K562 (cell line): Measurements from ENCODE around the gene DPH2. TPM values are rescaled to one million over a fixed set of nuclear protein-coding genes. Genes with fewer than 3 reads are reported as not detected.
A peak's percentile ranks its signal among the peaks of the same experiment; 100 is the strongest.

Source experiments
- BRD4 ChIP-seq: fragments of 200-600 bp; sonication (generic); IDR thresholded peaks from 2 replicates; pipeline ENCODE4 v1.6.1; 2017; ENCODE audit warnings: inconsistent platforms
- CBX2 ChIP-seq: fragments of 200-600 bp; sonication (generic); IDR thresholded peaks from one replicate; pipeline ENCODE4 v1.6.1; 2012; ENCODE audit warnings: mild to moderate bottlenecking, low read length, inconsistent platforms; ENCODE audit not compliant: insufficient read depth, poor library complexity, severe bottlenecking
- EHMT2 ChIP-seq: fragments of 450-650 bp; IDR thresholded peaks from 2 replicates; pipeline ENCODE4 v1.6.1; 2018; ENCODE audit warnings: antibody characterized with exemption
- ETV5 ChIP-seq: sonication (generic); formaldehyde crosslinking; IDR thresholded peaks from 2 replicates; pipeline ENCODE4 v1.4.0; 2020; ENCODE audit warnings: low read depth, mild to moderate bottlenecking, missing genetic modification reagents
- GABPA ChIP-seq: fragments of 200-800 bp; sonication (Bioruptor generic); conservative IDR thresholded peaks from 2 replicates; pipeline ENCODE4 v1.6.1; 2016; ENCODE audit warnings: low read depth, missing genetic modification characterization, missing compliant biosample characterization
- GATAD2A ChIP-seq: fragments of 450-650 bp; IDR thresholded peaks from 2 replicates; pipeline ENCODE4 v1.6.1; 2017
- GTF2A2 ChIP-seq: IDR thresholded peaks from 2 replicates; pipeline ENCODE4 v1.6.1; 2016; ENCODE audit warnings: mild to moderate bottlenecking, missing genetic modification characterization, missing compliant biosample characterization
- HMG20B ChIP-seq: fragments of 250-450 bp; sonication (Bioruptor Pico); IDR thresholded peaks from 2 replicates; pipeline ENCODE4 v1.5.0; 2021; ENCODE audit warnings: mild to moderate bottlenecking
- LEF1 ChIP-seq: fragments of 450-650 bp; IDR thresholded peaks from 2 replicates; pipeline ENCODE4 v1.6.1; 2016; ENCODE audit warnings: mild to moderate bottlenecking
- MCM2 ChIP-seq: fragments of 450-650 bp; IDR thresholded peaks from 2 replicates; pipeline ENCODE4 v1.6.1; 2017; ENCODE audit warnings: low read depth, mild to moderate bottlenecking
- MTA3 ChIP-seq: fragments of 450-650 bp; formaldehyde crosslinking; IDR thresholded peaks from 2 replicates; pipeline ENCODE4 v1.6.1; 2017; ENCODE audit warnings: mild to moderate bottlenecking, borderline replicate concordance
- NONO ChIP-seq, 2 experiments: fragments of 200-400 bp in 1 of 2; fragments of 450-650 bp in 1 of 2; formaldehyde crosslinking in 1 of 2; IDR thresholded peaks; 2 replicates each; pipeline ENCODE4 v1.6.1; 2017; ENCODE audit warnings: low read depth in 2 of 2, mild to moderate bottlenecking in 2 of 2, moderate library complexity in 2 of 2, low read length in 1 of 2
- SMARCA5 ChIP-seq: fragments of 450-650 bp; IDR thresholded peaks from 2 replicates; pipeline ENCODE4 v1.6.1; 2016
- SRSF9 ChIP-seq: fragments of 200-400 bp; formaldehyde crosslinking; IDR thresholded peaks from 2 replicates; pipeline ENCODE4 v1.6.1; 2017; ENCODE audit warnings: low read depth, low read length, borderline replicate concordance
- YY1 ChIP-seq, 3 experiments: IDR thresholded peaks; 2 replicates each; pipeline ENCODE4 v1.6.1; 2011; ENCODE audit warnings: low read length in 2 of 3, mild to moderate bottlenecking in 2 of 3, moderate library complexity in 2 of 3, borderline replicate concordance in 1 of 3, control low read depth in 1 of 3, low read depth in 1 of 3; ENCODE audit not compliant: insufficient read depth in 3 of 3, insufficient replicate concordance in 2 of 3, control insufficient read depth in 1 of 3, insufficient read length in 1 of 3; ENCODE audit errors: extremely low read depth in 1 of 3
- ZBTB7A ChIP-seq: IDR thresholded peaks from 2 replicates; pipeline ENCODE4 v1.6.1; 2011; ENCODE audit warnings: low read depth, mild to moderate bottlenecking, low read length, moderate library complexity, borderline replicate concordance; ENCODE audit not compliant: control insufficient read depth
- ZC3H11A ChIP-seq: IDR thresholded peaks from 2 replicates; pipeline ENCODE4 v1.6.1; 2012; ENCODE audit warnings: low read depth, low read length, improper control_type of control experiment
- ZNF165 ChIP-seq: fragments of 250-450 bp; sonication (Bioruptor Pico); IDR thresholded peaks from 2 replicates; pipeline ENCODE4 v1.4.0; 2020; ENCODE audit warnings: borderline replicate concordance
- ZNF384 ChIP-seq: IDR thresholded peaks from 2 replicates; pipeline ENCODE4 v1.6.1; 2012; ENCODE audit warnings: low read depth, low read length, improper control_type of control experiment
- ZNF41 ChIP-seq: fragments of 250-450 bp; sonication (Bioruptor Pico); conservative IDR thresholded peaks from 2 replicates; pipeline ENCODE4 v1.4.0; 2020; ENCODE audit warnings: mild to moderate bottlenecking
- ZNF75A ChIP-seq: fragments of 450-650 bp; formaldehyde crosslinking; IDR thresholded peaks from 2 replicates; pipeline ENCODE4 v1.4.0; 2020; ENCODE audit warnings: mild to moderate bottlenecking
- ZSCAN29 ChIP-seq: fragments of 450-650 bp; IDR thresholded peaks from 2 replicates; pipeline ENCODE4 v1.6.1; 2017
- polyA plus RNA-seq, 8 experiments: library from polyadenylated mRNA; depleted of rRNA in 4 of 8; stranded (reverse) in 5 of 8; unstranded in 3 of 8; fragments of >200 nt; fragmentation: Nextera tagmentation in 2 of 8; fragmentation: Illumina TruSeq in 1 of 8; extraction: Ambion mirVana in 2 of 8; extraction: Trizol in 1 of 8; gene quantifications; 2 replicates each; pipeline versions ENCODE4 v1.2.1 to v1.2.3, GENCODE V29; 2011 to 2014; ENCODE audit warnings: inconsistent platforms in 1 of 8, missing spikeins in 1 of 8
- total RNA-seq, 7 experiments: library from RNA; depleted of rRNA in 6 of 7; stranded (reverse); fragments of >200 nt in 6 of 7; fragmentation: Illumina TruSeq in 2 of 7; extraction: Trizol in 2 of 7; gene quantifications; 2 replicates each; pipeline versions ENCODE4 v1.2.1 to v1.2.3, GENCODE V29; 2011 to 2021; ENCODE audit warnings: low replicate concordance in 1 of 7
- TF ChIP-seq, protein P1 (sequence below), 2 experiments: IDR thresholded peaks in 1 of 2; conservative IDR thresholded peaks in 1 of 2; 2 replicates each; pipeline ENCODE4 v1.6.1; 2016; ENCODE audit warnings: low read depth in 2 of 2, mild to moderate bottlenecking in 1 of 2, missing compliant biosample characterization in 1 of 2, missing genetic modification characterization in 1 of 2, moderate library complexity in 1 of 2
- TF ChIP-seq, protein P2 (sequence below): fragments of 250-450 bp; sonication (Bioruptor Pico); IDR thresholded peaks from 2 replicates; pipeline ENCODE4 v1.8.0; 2022; ENCODE audit warnings: moderate library complexity, mild to moderate bottlenecking, inconsistent platforms
- TF ChIP-seq, protein P3 (sequence below): sonication (generic); IDR thresholded peaks from 2 replicates; pipeline ENCODE4 v1.6.1; 2016

The DPH2 gene
- total and polyA plus RNA-seq, 9 of the 15 experiments (the other 6 are each of a cell fraction or from before 2014, with no cell fraction given): 17.9 to 94.1 (median 68.1) TPM

DNA sequence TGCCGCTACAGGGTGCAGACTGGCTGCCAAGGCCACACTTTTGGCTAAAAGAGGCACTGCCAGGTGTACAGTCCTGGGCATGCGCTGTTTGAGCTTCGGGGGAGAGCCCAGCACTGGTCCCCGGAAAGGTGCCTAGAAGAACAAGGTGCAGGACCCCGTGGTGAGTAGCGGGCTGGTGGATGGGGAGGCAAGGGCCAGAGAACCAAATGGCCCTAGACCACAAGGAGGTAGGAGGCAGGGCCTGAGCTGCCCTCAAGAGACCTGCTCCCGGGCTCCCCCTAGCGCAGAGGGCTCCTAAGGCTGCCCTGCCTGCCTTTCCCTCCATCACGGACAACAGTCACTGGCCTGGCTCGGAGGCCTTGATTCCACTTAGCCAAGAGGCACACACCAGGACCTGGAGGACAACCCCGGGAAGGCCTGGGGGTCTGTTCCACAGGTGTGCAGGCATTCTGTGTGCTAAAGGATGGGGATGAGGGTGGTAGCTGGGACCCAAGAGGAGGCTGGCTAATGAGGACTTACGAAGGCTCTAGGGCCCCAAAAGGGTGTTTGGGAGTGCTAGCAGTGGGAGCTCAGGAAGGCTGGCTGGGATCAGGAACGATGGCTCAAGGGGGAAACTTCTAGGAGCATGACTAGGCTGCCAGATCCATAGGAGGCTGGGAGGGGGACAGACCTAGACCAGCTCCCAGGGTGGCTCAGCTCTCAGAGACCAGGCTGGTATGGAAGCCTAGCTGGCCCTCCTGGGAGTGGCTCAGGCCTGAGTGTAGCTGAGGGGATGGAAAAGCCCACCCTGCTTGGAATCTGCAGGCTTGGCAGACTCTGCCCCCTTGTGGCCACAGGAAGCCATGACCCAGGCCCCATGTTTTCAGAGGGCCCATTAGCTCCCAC lies 35.5 kb upstream of the DPH2 start (continued):
- no peak for TF ChIP-seq LEF1
- peak; percentile 70 for TF ChIP-seq ETV5
- 0 out of 4 replicates have a peak, but pooled peaks of 1 of the 2 experiments have one; percentile 52 for TF ChIP-seq NONO (IDR thresholded peaks at IDR 0.05; ENCODE audit: low read depth in 2 of 2, low read length in 1 of 2)
- no peak for TF ChIP-seq ZNF384
- TF ChIP-seq HMG20B (CRISPR knock-in tag): no peak
- TF ChIP-seq, protein P1, sequence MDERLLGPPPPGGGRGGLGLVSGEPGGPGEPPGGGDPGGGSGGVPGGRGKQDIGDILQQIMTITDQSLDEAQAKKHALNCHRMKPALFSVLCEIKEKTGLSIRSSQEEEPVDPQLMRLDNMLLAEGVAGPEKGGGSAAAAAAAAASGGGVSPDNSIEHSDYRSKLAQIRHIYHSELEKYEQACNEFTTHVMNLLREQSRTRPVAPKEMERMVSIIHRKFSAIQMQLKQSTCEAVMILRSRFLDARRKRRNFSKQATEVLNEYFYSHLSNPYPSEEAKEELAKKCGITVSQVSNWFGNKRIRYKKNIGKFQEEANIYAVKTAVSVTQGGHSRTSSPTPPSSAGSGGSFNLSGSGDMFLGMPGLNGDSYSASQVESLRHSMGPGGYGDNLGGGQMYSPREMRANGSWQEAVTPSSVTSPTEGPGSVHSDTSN (CRISPR knock-in tag; IDR thresholded peaks at IDR 0.05; ENCODE audit: low read depth): no peak
- TF ChIP-seq, protein P1 (tag; conservative IDR thresholded peaks at IDR 0.05; ENCODE audit: low read depth): no peak
- peak; percentile 44; the same call in 1 of the 2 replicates for TF ChIP-seq GABPA (tag)
- no peak for TF ChIP-seq ZSCAN29
- TF ChIP-seq MCM2: no peak
- peak in 2 of 3 experiments; percentile 62 to 84 for TF ChIP-seq YY1 (IDR thresholded peaks at IDR 0.05; ENCODE audit: borderline replicate concordance in 1 of 3, control insufficient read depth in 1 of 3, extremely low read depth in 1 of 3, insufficient read depth in 3 of 3, insufficient read length in 1 of 3, insufficient replicate concordance in 2 of 3, low read depth in 1 of 3, low read length in 2 of 3)
- TF ChIP-seq, protein P2, sequence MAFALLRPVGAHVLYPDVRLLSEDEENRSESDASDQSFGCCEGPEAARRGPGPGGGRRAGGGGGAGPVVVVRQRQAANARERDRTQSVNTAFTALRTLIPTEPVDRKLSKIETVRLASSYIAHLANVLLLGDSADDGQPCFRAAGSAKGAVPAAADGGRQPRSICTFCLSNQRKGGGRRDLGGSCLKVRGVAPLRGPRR (CRISPR knock-in tag): no peak
- TF ChIP-seq, protein P3, sequence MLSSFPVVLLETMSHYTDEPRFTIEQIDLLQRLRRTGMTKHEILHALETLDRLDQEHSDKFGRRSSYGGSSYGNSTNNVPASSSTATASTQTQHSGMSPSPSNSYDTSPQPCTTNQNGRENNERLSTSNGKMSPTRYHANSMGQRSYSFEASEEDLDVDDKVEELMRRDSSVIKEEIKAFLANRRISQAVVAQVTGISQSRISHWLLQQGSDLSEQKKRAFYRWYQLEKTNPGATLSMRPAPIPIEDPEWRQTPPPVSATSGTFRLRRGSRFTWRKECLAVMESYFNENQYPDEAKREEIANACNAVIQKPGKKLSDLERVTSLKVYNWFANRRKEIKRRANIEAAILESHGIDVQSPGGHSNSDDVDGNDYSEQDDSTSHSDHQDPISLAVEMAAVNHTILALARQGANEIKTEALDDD: no peak
- no peak for TF ChIP-seq SMARCA5
- TF ChIP-seq SRSF9: no peak
- peak; percentile 51; the same call in 1 of the 2 replicates for TF ChIP-seq EHMT2
- peak; percentile 84 for TF ChIP-seq ZBTB7A
- no peak for TF ChIP-seq BRD4
- TF ChIP-seq ZNF75A (CRISPR knock-in tag): no peak
- TF ChIP-seq GATAD2A: no peak
- TF ChIP-seq ZC3H11A: no peak
- no peak for TF ChIP-seq ZNF165 (CRISPR knock-in tag)
- no peak for TF ChIP-seq ZNF41 (CRISPR knock-in tag)
- no peak for TF ChIP-seq CBX2
- TF ChIP-seq GTF2A2 (tag): no peak
- TF ChIP-seq MTA3: 0 out of 2 replicates have a peak, but pooled peaks have one; percentile 33
